BJ (cell line): ENCODE results near the gene DPP6. TPM values are rescaled to one million over a fixed set of nuclear protein-coding genes. Genes with fewer than 3 reads are reported as not detected.

Experiments
- CTCF ChIA-PET: fragments of 350-600 bp; formaldehyde crosslinking; extraction: SDS; loops from one replicate; lab custom pipeline; 2021; ENCODE audit warnings: antibody characterized with exemption, inconsistent platforms; lab: Yijun Ruan, JAX
- POLR2A ChIA-PET: fragments of 300-600 bp; sonication (Branson Sonifier 250); formaldehyde crosslinking; extraction: SDS; loops from one replicate; lab custom pipeline; 2021; ENCODE audit warnings: antibody characterized with exemption; lab: Charles Lee
- DNase-seq: peaks from one replicate; pipeline ENCODE4 v3.0.0-alpha.2; 2011; ENCODE audit warnings: low read depth
- H3K27me3 ChIP-seq: 2 replicates; pipeline ENCODE4 v1.6.0; 2011; ENCODE audit warnings: low read length; ENCODE audit not compliant: control insufficient read depth, insufficient read depth
- H3K36me3 ChIP-seq: 2 replicates; pipeline ENCODE4 v1.5.1; 2011; ENCODE audit warnings: low read length; ENCODE audit not compliant: control insufficient read depth, insufficient read depth
- H3K4me3 ChIP-seq: 2 replicates; pipeline ENCODE4 v1.5.1; 2011; ENCODE audit warnings: low read depth, mild to moderate bottlenecking, control low read depth, low read length
- CTCF ChIP-seq: IDR thresholded peaks from 2 replicates; pipeline ENCODE4 v1.5.1; 2011; ENCODE audit warnings: low read depth, mild to moderate bottlenecking, control low read depth, inconsistent platforms, low read length, moderate library complexity; ENCODE audit not compliant: insufficient read depth
- polyA plus RNA-seq: library from polyadenylated mRNA; depleted of rRNA; stranded (reverse); fragments of >200 nt; gene quantifications from 2 replicates; pipeline ENCODE4 v1.2.3, GENCODE V29; 2011

The DPP6 gene
- polyA plus RNA-seq, 1 experiment: not detected

GRCh38 chr7:154628556-154628955, 576.4 kb downstream of the DPP6 start:
- ChIA-PET CTCF (interaction anchor here (1.2 kb wide), 1 partner anchor 39 kb away, joined by 3 read pairs; no protein-coding TSS in a partner anchor), POLR2A (no interaction called here)

GRCh38 chr7:154631162-154631561, 579.0 kb downstream of the DPP6 start:
- TF ChIP-seq CTCF: no peak
- no peak for DNase-seq
- Histone ChIP-seq H3K4me3 (no peak overlapping the region), H3K27me3 (no peaks in the 10 kb centered on the region), H3K36me3 (no peaks in the 10 kb centered on the region)
- CTCF ChIA-PET: no interaction called here
- POLR2A ChIA-PET: no interaction called here

More at GRCh38 chr7:154628556-154628955, 576.4 kb downstream of the DPP6 start:
- H3K4me3 ChIP-seq: no peak overlapping the region
- TF ChIP-seq CTCF: no peak
- no peaks in the 10 kb centered on the region for H3K36me3 ChIP-seq
- no peak for DNase-seq
- no peaks in the 10 kb centered on the region for H3K27me3 ChIP-seq

GRCh38 chr7:154633641-154634040, 581.4 kb downstream of the DPP6 start:
- H3K36me3 ChIP-seq: no peaks in the 10 kb centered on the region
- no peak overlapping the region for H3K4me3 ChIP-seq
- H3K27me3 ChIP-seq: no peaks in the 10 kb centered on the region
- DNase-seq: no peak
- POLR2A ChIA-PET: no interaction called here
- no peak for TF ChIP-seq CTCF
- CTCF ChIA-PET: no interaction called here

GRCh38 chr7:154638286-154638685, 586.1 kb downstream of the DPP6 start:
- no peak for DNase-seq
- H3K27me3 ChIP-seq: no peaks in the 10 kb centered on the region
- no peaks in the 10 kb centered on the region for H3K36me3 ChIP-seq
- CTCF ChIA-PET: no interaction called here
- H3K4me3 ChIP-seq: no peak overlapping the region
- POLR2A ChIA-PET: no interaction called here
- no peak for TF ChIP-seq CTCF

GRCh38 chr7:154640266-154640865, 588.2 kb downstream of the DPP6 start:
- ChIA-PET CTCF (no interaction called here), POLR2A (no interaction called here)
- Histone ChIP-seq H3K4me3 (no peak overlapping the region), H3K36me3 (no peaks in the 10 kb centered on the region), H3K27me3 (no peaks in the 10 kb centered on the region)
- no peak for DNase-seq
- no peak for TF ChIP-seq CTCF
